Activated naive CD4-positive, alpha-beta T cell treated with Interleukin-2 at 50 U/mL for 16 hours (primary cell): Measurements from ENCODE around the gene IFI27L2.

Experiments used
- DNase-seq: peaks from one replicate; pipeline ENCODE4 v3.0.0-alpha.2; 2020

The IFI27L2 gene

GRCh38 chr14:94098326-94098992, 30.9 kb downstream of the IFI27L2 start:
- DNase-seq, result no peak

GRCh38 chr14:94097091-94097490, 32.3 kb downstream of the IFI27L2 start:
- DNase-seq, result no peak

GRCh38 chr14:94093418-94093817, 36.0 kb downstream of the IFI27L2 start:
- DNase-seq, result no peak

GRCh38 chr14:94089479-94089878, 39.9 kb downstream of the IFI27L2 start:
- DNase-seq, result no peak

GRCh38 chr14:94088516-94088915, 40.9 kb downstream of the IFI27L2 start:
- no peak for DNase-seq

GRCh38 chr14:94087891-94088290, 41.5 kb downstream of the IFI27L2 start:
- no peak for DNase-seq

- DNase-seq, result no peak
These were observed 48.0 kb downstream of the IFI27L2 start for GRCh38 chr14:94081386-94081820.

GRCh38 chr14:94080621-94081385, 48.6 kb downstream of the IFI27L2 start, which contains the start of the genes DDX24 and IFI27L1:
DDX24 (minus strand) TSS chr14:94081202; CDS start chr14:94079742, 1,460 bp downstream.
IFI27L1 (plus strand) TSS chr14:94081310; CDS start chr14:94096938, 15,628 bp downstream.
- DNase-seq, result peak; percentile 98

- no peak for DNase-seq
These were observed 49.3 kb downstream of the IFI27L2 start for GRCh38 chr14:94079891-94080620.

GRCh38 chr14:94077823-94078222, 51.6 kb downstream of the IFI27L2 start:
- no peak for DNase-seq
